HFFc6 (cell line): Measurements from ENCODE around the gene PYGB. TPM values are rescaled to one million over a fixed set of nuclear protein-coding genes. Genes with fewer than 3 reads are reported as not detected.

Experiments used
- DNase-seq: peaks from one replicate; pipeline ENCODE4 v3.0.0-alpha.2; 2018
- H3K27ac Mint-ChIP-seq: 2 replicates; pipeline ENCODE4 v1.8.0; 2020; ENCODE audit warnings: mild to moderate bottlenecking, mixed read lengths
- H3K27me3 Mint-ChIP-seq: 2 replicates; pipeline ENCODE4 v1.8.0; 2021; ENCODE audit warnings: mild to moderate bottlenecking, moderate library complexity, mixed read lengths; ENCODE audit not compliant: insufficient read depth
- H3K36me3 Mint-ChIP-seq: 2 replicates; pipeline ENCODE4 v1.8.0; 2021; ENCODE audit warnings: low read depth, mixed read lengths
- H3K4me1 Mint-ChIP-seq: 2 replicates; pipeline ENCODE4 v1.8.0; 2020; ENCODE audit warnings: low read depth, mixed read lengths
- H3K4me3 Mint-ChIP-seq: 2 replicates; pipeline ENCODE4 v1.8.0; 2020; ENCODE audit warnings: mild to moderate bottlenecking, moderate library complexity, mixed read lengths
- H3K9me3 Mint-ChIP-seq: 2 replicates; pipeline ENCODE4 v1.8.0; 2020; ENCODE audit warnings: mild to moderate bottlenecking, mixed read lengths
- total RNA-seq, 6 experiments: library from RNA; stranded (reverse); fragmentation: NEBNext Ultra II Directional; extraction: Animal tissue kit (Norgen Biotek cat#: 25700); gene quantifications; 2 replicates in 1 of 6; 3 replicates in 5 of 6; pipeline ENCODE4 v1.2.3, GENCODE V29; 2021
- TF ChIP-seq, protein P1 (sequence below): fragments of 200-600 bp; sonication (generic); IDR thresholded peaks from 2 replicates; pipeline ENCODE4 v1.5.0; 2021; ENCODE audit warnings: antibody characterized with exemption, mild to moderate bottlenecking

Gene PYGB
- total RNA-seq, 6 experiments from 2014 or later, result 65.4 to 75.6 (median 70.2) TPM

DNA sequence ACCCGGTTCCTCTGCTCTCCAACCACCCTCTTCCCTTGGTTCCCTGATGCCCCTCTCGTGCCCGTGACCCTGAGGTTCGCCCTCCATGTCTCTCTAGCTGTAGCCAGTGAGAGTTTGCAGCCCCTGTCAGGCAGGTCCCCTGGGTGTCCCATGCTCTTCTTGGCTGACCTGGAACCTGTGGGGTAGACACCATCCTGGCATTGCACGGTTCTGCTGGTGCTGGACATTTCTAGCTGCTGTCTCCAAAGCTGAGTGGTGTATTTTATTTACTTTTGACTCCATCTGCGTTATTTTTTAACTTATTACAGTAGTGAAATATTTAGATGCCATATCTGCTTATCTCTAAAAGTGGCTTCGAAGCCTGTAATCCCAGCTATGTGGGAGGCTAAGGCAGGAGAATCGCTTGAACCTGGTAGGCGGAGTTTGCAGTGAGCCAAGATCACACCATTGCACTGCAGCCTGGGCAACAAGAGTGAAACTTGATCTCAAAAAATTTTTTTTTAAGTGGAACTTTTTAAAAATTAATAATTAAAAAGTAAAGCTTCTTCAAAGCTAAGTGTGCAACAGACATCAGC lies 39.8 kb upstream of the PYGB start:
- Mint-ChIP-seq H3K9me3 (no peaks in the 10 kb centered on the region), H3K27ac (no peak overlapping the region), H3K4me3 (no peak overlapping the region), H3K36me3 (no peaks in the 10 kb centered on the region), H3K27me3 (no peaks in the 10 kb centered on the region), H3K4me1 (peaks cover 9% of the 10 kb centered on the region)
- TF ChIP-seq, protein P1, sequence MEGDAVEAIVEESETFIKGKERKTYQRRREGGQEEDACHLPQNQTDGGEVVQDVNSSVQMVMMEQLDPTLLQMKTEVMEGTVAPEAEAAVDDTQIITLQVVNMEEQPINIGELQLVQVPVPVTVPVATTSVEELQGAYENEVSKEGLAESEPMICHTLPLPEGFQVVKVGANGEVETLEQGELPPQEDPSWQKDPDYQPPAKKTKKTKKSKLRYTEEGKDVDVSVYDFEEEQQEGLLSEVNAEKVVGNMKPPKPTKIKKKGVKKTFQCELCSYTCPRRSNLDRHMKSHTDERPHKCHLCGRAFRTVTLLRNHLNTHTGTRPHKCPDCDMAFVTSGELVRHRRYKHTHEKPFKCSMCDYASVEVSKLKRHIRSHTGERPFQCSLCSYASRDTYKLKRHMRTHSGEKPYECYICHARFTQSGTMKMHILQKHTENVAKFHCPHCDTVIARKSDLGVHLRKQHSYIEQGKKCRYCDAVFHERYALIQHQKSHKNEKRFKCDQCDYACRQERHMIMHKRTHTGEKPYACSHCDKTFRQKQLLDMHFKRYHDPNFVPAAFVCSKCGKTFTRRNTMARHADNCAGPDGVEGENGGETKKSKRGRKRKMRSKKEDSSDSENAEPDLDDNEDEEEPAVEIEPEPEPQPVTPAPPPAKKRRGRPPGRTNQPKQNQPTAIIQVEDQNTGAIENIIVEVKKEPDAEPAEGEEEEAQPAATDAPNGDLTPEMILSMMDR, result no peak
- DNase-seq, result no peak

DNA sequence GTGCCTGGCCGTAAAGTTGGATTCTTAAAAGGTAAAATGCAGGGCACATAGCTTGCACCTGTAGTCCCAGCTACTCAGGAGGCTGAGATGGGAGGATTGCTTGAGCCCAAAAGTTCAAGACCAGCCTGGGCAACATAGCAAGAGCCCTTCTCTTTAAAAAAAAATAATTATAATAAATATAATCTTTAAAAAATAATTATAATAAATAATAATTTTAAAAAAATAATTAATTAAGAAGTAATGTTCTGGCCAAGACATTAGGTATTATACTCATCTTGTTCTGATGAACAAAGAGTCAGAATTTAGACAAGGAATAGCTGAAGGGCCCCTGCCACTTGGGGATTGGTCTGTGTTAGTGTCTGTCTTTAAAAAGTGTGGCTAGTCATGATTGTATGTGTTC lies 38.5 kb upstream of the PYGB start:
- H3K4me3 Mint-ChIP-seq, result no peak overlapping the region
- no peaks in the 10 kb centered on the region for H3K27me3 Mint-ChIP-seq
- no peaks in the 10 kb centered on the region for H3K36me3 Mint-ChIP-seq
- no peak overlapping the region for H3K27ac Mint-ChIP-seq
- no peaks in the 10 kb centered on the region for H3K9me3 Mint-ChIP-seq
- peaks cover 9% of the 10 kb centered on the region for H3K4me1 Mint-ChIP-seq
- TF ChIP-seq, protein P1, result no peak
- DNase-seq, result no peak

DNA sequence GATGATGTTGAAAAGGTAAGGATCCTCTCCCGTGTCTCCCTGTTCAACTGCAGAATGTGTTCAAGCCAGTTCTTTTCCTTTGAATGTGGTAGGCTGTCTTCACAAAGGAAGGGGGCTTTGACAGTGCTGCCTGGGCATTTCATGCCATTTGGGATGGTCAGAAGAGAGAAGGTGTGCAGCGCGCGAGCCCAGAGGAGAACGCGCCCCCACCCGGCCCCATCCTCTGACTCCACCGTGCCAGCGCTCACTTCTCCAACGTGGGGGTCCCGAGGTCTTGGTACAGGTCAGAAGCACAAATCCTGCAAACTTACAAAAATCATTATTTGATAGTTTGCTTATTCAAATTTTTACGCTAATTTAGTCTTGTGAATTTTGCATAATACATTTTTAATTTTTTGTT lies 38.0 kb upstream of the PYGB start:
- TF ChIP-seq, protein P1, result no peak
- Mint-ChIP-seq H3K36me3 (no peaks in the 10 kb centered on the region), H3K4me1 (peaks cover 5% of the 10 kb centered on the region), H3K4me3 (no peak overlapping the region), H3K9me3 (no peaks in the 10 kb centered on the region), H3K27ac (no peak overlapping the region), H3K27me3 (no peaks in the 10 kb centered on the region)
- no peak for DNase-seq

DNA sequence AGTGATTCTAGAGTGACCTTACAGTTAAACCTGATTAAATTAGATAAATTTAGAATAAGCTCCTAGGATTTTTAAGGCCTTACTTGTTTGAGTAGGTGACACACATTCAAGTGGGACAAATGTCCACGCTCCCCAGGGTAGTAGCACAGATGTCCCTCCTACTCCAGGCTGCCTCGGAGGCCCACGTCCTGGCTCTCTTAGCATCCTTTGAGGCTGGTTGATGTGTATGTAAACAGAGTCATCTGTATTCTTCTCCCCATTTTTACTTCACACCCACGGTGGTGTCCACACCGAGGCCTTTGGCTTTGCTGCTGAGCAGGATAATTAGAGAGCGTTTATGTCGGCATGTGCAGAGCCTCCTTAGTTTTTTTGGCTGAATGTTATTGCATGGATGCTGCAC lies 36.6 kb upstream of the PYGB start:
- Mint-ChIP-seq H3K4me1 (no peaks in the 10 kb centered on the region), H3K4me3 (no peak overlapping the region), H3K27ac (no peak overlapping the region), H3K9me3 (no peaks in the 10 kb centered on the region), H3K36me3 (no peaks in the 10 kb centered on the region), H3K27me3 (no peaks in the 10 kb centered on the region)
- DNase-seq, result no peak
- TF ChIP-seq, protein P1, result no peak

DNA sequence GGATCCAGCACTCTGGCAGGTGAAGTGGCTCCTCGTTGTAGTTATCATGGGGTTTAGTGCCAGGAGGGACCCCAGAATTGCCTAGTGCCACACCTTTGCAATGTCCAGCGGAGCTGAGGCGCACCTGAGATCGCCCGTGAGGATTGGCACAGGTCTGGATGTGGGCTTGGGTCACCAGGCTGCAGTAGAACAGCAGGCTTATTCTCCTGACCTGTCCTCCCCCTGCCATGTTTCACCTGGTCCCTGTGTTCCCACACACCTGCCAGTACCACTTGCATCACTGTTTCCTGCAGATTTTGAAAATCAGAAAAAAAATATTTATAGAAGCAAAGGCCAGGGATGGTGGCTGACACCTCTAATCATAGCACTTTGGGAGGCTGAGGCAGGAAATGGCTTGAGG lies 35.6 kb upstream of the PYGB start:
- no peaks in the 10 kb centered on the region for H3K27me3 Mint-ChIP-seq
- no peak for DNase-seq
- no peak overlapping the region for H3K4me3 Mint-ChIP-seq
- H3K36me3 Mint-ChIP-seq, result no peaks in the 10 kb centered on the region
- no peaks in the 10 kb centered on the region for H3K9me3 Mint-ChIP-seq
- H3K4me1 Mint-ChIP-seq, result no peaks in the 10 kb centered on the region
- TF ChIP-seq, protein P1, result no peak
- H3K27ac Mint-ChIP-seq, result no peak overlapping the region
